HepG2 (cell line): ENCODE data around the gene PXMP4. TPM values are rescaled to one million over a fixed set of nuclear protein-coding genes. Genes with fewer than 3 reads are reported as not detected.

Source experiments
- BRD4 ChIP-seq: sonication (generic); formaldehyde crosslinking; IDR thresholded peaks from 2 replicates; pipeline ENCODE4 v1.4.0; 2020; ENCODE audit warnings: missing genetic modification reagents
- CCAR2 ChIP-seq: fragments of 200-400 bp; formaldehyde crosslinking; optimal IDR thresholded peaks from 2 replicates; pipeline ENCODE3; 2018; ENCODE audit warnings: low read depth, mild to moderate bottlenecking, low read length, moderate library complexity
- CSRNP2 ChIP-seq: sonication (generic); formaldehyde crosslinking; conservative IDR thresholded peaks from 2 replicates; pipeline ENCODE4 v1.8.0; 2022; ENCODE audit warnings: low read depth, missing genetic modification reagents
- LCORL ChIP-seq, 2 experiments: fragments of 450-650 bp in 1 of 2; sonication (generic) in 1 of 2; formaldehyde crosslinking in 1 of 2; IDR thresholded peaks; 2 replicates each; pipeline versions ENCODE4 v1.5.0 to v1.6.1; 2017 to 2020; ENCODE audit warnings: antibody characterized with exemption in 1 of 2, missing genetic modification reagents in 1 of 2
- PAXIP1 ChIP-seq: sonication (generic); formaldehyde crosslinking; conservative IDR thresholded peaks from 2 replicates; pipeline ENCODE4 v1.4.0; 2020; ENCODE audit warnings: mild to moderate bottlenecking, missing genetic modification reagents, moderate library complexity
- RBM22 ChIP-seq: fragments of 200-400 bp; formaldehyde crosslinking; optimal IDR thresholded peaks from 2 replicates; pipeline ENCODE3; 2017; ENCODE audit warnings: mild to moderate bottlenecking, low read length, moderate library complexity
- RCOR2 ChIP-seq: IDR thresholded peaks from 2 replicates; pipeline ENCODE4 v1.6.1; 2016; ENCODE audit warnings: missing biosample characterization, missing genetic modification reagents
- SP4 ChIP-seq: sonication (generic); formaldehyde crosslinking; IDR thresholded peaks from 2 replicates; pipeline ENCODE4 v1.8.1; 2023; ENCODE audit warnings: mild to moderate bottlenecking, missing genetic modification reagents
- STAG1 ChIP-seq: sonication (generic); formaldehyde crosslinking; IDR thresholded peaks from 2 replicates; pipeline ENCODE4 v1.4.0; 2020; ENCODE audit warnings: missing genetic modification reagents
- ZEB1 ChIP-seq: IDR thresholded peaks from 2 replicates; pipeline ENCODE4 v1.6.1; 2012; ENCODE audit warnings: mild to moderate bottlenecking, low read depth, inconsistent platforms; ENCODE audit not compliant: insufficient replicate concordance
- ZFP91 ChIP-seq: sonication (generic); formaldehyde crosslinking; IDR thresholded peaks from 2 replicates; pipeline ENCODE4 v1.9.0; 2022; ENCODE audit warnings: missing genetic modification reagents, mild to moderate bottlenecking, borderline replicate concordance
- ZNF350 ChIP-seq: sonication (generic); formaldehyde crosslinking; IDR thresholded peaks from 2 replicates; pipeline ENCODE4 v1.4.0; 2020; ENCODE audit warnings: mild to moderate bottlenecking, low read depth, missing genetic modification reagents, borderline replicate concordance
- ZNF569 ChIP-seq: sonication (generic); formaldehyde crosslinking; IDR thresholded peaks from 2 replicates; pipeline ENCODE4 v1.5.0; 2020; ENCODE audit warnings: mild to moderate bottlenecking, missing genetic modification reagents, moderate library complexity, borderline replicate concordance
- ZNF597 ChIP-seq: sonication (generic); formaldehyde crosslinking; IDR thresholded peaks from 2 replicates; pipeline ENCODE4 v1.5.0; 2020; ENCODE audit warnings: missing genetic modification reagents
- ZNF703 ChIP-seq: sonication (generic); formaldehyde crosslinking; IDR thresholded peaks from 2 replicates; pipeline ENCODE4 v1.5.1; 2020; ENCODE audit warnings: missing genetic modification reagents, mild to moderate bottlenecking, moderate library complexity, borderline replicate concordance
- ZNF710 ChIP-seq: sonication (generic); formaldehyde crosslinking; IDR thresholded peaks from 2 replicates; pipeline ENCODE4 v1.5.0; 2020; ENCODE audit warnings: mild to moderate bottlenecking, missing genetic modification reagents, borderline replicate concordance
- ZNF766 ChIP-seq: sonication (generic); formaldehyde crosslinking; IDR thresholded peaks from 2 replicates; pipeline ENCODE4 v1.5.0; 2020; ENCODE audit warnings: missing genetic modification reagents, borderline replicate concordance
- polyA plus RNA-seq, 8 experiments: library from polyadenylated mRNA; depleted of rRNA in 3 of 8; stranded (reverse) in 7 of 8; unstranded in 1 of 8; fragments of >200 nt; fragmentation: Illumina TruSeq in 4 of 8; extraction: Trizol in 4 of 8; gene quantifications; 2 replicates each; pipeline versions ENCODE4 v1.2.1 to v1.2.3, GENCODE V29; 2011 to 2016; ENCODE audit warnings: low read depth in 4 of 8, missing spikeins in 1 of 8, mixed read lengths in 1 of 8; ENCODE audit not compliant: insufficient read depth in 1 of 8
- total RNA-seq, 5 experiments: library from RNA; depleted of rRNA; stranded (reverse); fragments of >200 nt; fragmentation: Illumina TruSeq; extraction: Trizol; gene quantifications; 2 replicates each; pipeline ENCODE4 v1.2.3, GENCODE V29; 2016; ENCODE audit warnings: low read depth in 1 of 5

The PXMP4 gene
- total and polyA plus RNA-seq, 2 of the 13 experiments (the other 11 are each of a cell fraction or from before 2014, with no cell fraction given) = not detected

GRCh38 chr20:33689973-33690372, 30.1 kb downstream of the PXMP4 start (continued):
- TF ChIP-seq PAXIP1 (CRISPR knock-in tag) (peak; percentile 41), ZNF710 (CRISPR knock-in tag) (no peak), ZNF766 (CRISPR knock-in tag) (no peak), CSRNP2 (CRISPR knock-in tag) (no peak), SP4 (no peak), BRD4 (CRISPR knock-in tag) (no peak), CCAR2 (no peak), ZEB1 (no peak), ZNF703 (CRISPR knock-in tag) (no peak), ZNF350 (no peak), ZNF569 (CRISPR knock-in tag) (no peak), RBM22 (no peak), LCORL (IDR thresholded peaks at IDR 0.05) (no peak), LCORL (CRISPR knock-in tag; IDR thresholded peaks at IDR 0.05) (no peak; the same call in 1 of the 2 replicates), RCOR2 (CRISPR knock-in tag) (0 out of 2 replicates have a peak, but pooled peaks have one; percentile 49), ZNF597 (CRISPR knock-in tag) (no peak), STAG1 (CRISPR knock-in tag) (no peak), ZFP91 (no peak)
